ENCODE measurements around the gene ZDHHC14.
"Not testable (repeated sequence)": the region's sequence is repeated elsewhere in the genome, so short reads cannot be mapped to it uniquely, and the experiment has no call there.

ZDHHC14 gene

DNA sequence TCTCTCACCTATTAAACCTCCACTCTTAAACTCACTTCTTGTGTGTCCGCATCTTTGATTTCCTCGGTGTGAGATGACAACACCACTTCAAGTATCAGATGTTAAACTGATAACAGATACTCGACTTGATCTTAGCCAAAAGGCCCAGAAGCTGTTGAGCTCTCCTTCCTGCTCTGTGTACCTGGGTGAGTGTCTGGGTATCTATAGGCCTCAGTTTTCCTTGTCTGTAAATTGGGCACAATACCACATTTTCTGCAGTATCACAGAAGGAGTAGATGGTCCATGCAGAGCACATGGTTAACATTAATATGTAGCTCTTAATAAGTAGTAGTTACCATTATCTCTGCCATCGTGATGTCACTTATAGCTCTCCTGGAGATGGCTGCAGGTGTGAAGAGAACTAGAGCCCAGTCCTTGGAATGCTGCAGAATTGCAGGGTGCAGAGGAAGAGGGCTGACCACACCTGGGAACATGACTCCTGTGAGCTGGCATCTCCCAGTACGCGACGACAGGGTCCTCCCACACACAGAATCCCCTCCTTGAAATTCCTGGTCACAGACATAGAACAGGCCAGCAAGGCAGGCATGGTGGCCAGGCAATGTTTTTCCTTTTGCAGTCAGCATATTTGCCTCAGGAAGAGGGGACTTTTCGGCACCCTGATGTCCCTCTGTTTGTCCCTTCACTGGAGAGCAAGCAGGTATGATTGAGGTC is 331.8 kb downstream of the ZDHHC14 start:
- Histone ChIP-seq H3K4me1 (no peaks in the 10 kb centered on the region), H3K4me2 (no peak overlapping the region), H3K36me3 (no peaks in the 10 kb centered on the region), H3K27me3 (no peaks in the 10 kb centered on the region), H4K20me1 (no peaks in the 10 kb centered on the region), H3K27ac (no peak overlapping the region), H3K4me3 (no peak overlapping the region), H3K9me3 (replicated peaks in 1 of 11) (no peaks in the 10 kb centered on the region), H3K9ac (no peak overlapping the region)
- TF ChIP-seq Cebpa-rat (IDR thresholded peaks at IDR 0.05), result no peak

GRCh38 chr6:157713451-157714152 is 332.6 kb downstream of the ZDHHC14 start:
- no peak overlapping the region for H3K4me3 ChIP-seq
- H3K9me3 ChIP-seq (replicated peaks in 1 of 11), result no peaks in the 10 kb centered on the region
- no peaks in the 10 kb centered on the region for H3K27me3 ChIP-seq
- H3K4me1 ChIP-seq, result no peaks in the 10 kb centered on the region
- no peak overlapping the region for H3K9ac ChIP-seq
- no peak overlapping the region for H3K4me2 ChIP-seq
- H3K36me3 ChIP-seq, result no peaks in the 10 kb centered on the region
- no peak for TF ChIP-seq Cebpa-rat (IDR thresholded peaks at IDR 0.05)
- H3K27ac ChIP-seq, result no peak overlapping the region
- no peaks in the 10 kb centered on the region for H4K20me1 ChIP-seq

- no peak for TF ChIP-seq Cebpa-rat (IDR thresholded peaks at IDR 0.05)
- Histone ChIP-seq H3K36me3 (no peaks in the 10 kb centered on the region), H3K9ac (no peak overlapping the region), H4K20me1 (no peaks in the 10 kb centered on the region), H3K4me2 (no peak overlapping the region), H3K27ac (no peak overlapping the region), H3K9me3 (replicated peaks in 1 of 11) (no peaks in the 10 kb centered on the region; a peak in 1 of 22 replicates), H3K27me3 (no peaks in the 10 kb centered on the region), H3K4me3 (no peak overlapping the region), H3K4me1 (no peaks in the 10 kb centered on the region)
Measured at GRCh38 chr6:157714153-157714490, 333.1 kb downstream of the ZDHHC14 start.

DNA sequence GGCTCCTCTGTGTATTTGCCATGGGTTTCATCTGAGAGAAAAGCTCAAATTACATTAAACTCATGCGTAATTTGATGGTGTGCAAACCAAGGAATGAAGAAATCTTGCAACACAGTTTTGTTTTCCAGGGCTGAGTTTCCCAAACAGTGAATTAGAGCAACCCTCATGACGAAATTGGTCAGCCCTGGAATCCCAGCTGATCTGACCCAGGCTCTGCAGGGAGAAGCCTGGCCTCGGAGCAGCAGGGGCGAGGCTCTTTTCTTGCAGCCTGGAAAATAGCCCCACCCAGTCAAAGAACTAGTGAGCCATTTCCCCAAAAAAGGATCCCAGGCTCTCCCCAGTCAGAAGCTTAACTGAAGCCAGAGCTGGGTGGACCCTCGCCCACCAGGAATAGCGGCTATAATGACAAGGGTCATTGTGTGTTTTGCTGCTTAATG is 334.8 kb downstream of the ZDHHC14 start:
- no peak overlapping the region for H3K9ac ChIP-seq
- H3K4me2 ChIP-seq, result no peak overlapping the region
- H3K27me3 ChIP-seq, result no peaks in the 10 kb centered on the region
- no peak overlapping the region for H3K27ac ChIP-seq
- no peak for TF ChIP-seq Cebpa-rat (IDR thresholded peaks at IDR 0.05)
- H4K20me1 ChIP-seq, result no peaks in the 10 kb centered on the region
- no peaks in the 10 kb centered on the region for H3K4me1 ChIP-seq
- H3K4me3 ChIP-seq, result no peak overlapping the region
- H3K9me3 ChIP-seq (replicated peaks in 1 of 11), result no peaks in the 10 kb centered on the region; a peak in 1 of 22 replicates
- no peaks in the 10 kb centered on the region for H3K36me3 ChIP-seq

- no peaks in the 10 kb centered on the region for H3K36me3 ChIP-seq
- H3K9ac ChIP-seq, result no peak overlapping the region
- H3K27me3 ChIP-seq, result no peaks in the 10 kb centered on the region
- H3K9me3 ChIP-seq (replicated peaks in 1 of 11), result no peaks in the 10 kb centered on the region; a peak in 1 of 22 replicates
- no peak for TF ChIP-seq Cebpa-rat (IDR thresholded peaks at IDR 0.05)
- H3K4me1 ChIP-seq, result no peaks in the 10 kb centered on the region
- no peak overlapping the region for H3K4me3 ChIP-seq
- no peak overlapping the region for H3K4me2 ChIP-seq
- no peaks in the 10 kb centered on the region for H4K20me1 ChIP-seq
- H3K27ac ChIP-seq, result no peak overlapping the region
Measured at GRCh38 chr6:157716251-157716995, 335.4 kb downstream of the ZDHHC14 start.

DNA sequence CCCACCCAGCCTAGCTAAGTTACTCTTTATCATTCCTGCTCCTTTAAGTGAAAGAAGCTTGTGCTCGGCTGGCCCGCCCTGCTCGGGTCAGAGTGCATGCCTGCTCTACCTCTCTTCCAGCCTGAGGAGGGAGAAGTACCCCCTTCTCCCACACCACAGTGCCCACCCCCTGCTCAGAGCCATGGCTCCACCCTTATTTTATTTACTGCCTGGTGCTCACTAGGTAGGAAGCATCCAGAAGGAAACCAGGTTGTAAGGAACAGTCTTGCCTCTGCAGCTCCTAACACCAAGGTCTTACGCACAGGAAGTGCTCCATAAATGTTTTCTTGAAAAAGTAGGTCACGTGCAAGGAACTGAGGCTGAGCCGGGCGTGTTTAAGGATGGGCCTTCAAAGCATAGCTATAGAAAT is 336.4 kb downstream of the ZDHHC14 start:
- no peak overlapping the region for H3K9ac ChIP-seq
- no peaks in the 10 kb centered on the region for H4K20me1 ChIP-seq
- no peaks in the 10 kb centered on the region for H3K4me1 ChIP-seq
- H3K9me3 ChIP-seq (replicated peaks in 1 of 11), result no peaks in the 10 kb centered on the region; a peak in 1 of 22 replicates
- no peaks in the 10 kb centered on the region for H3K27me3 ChIP-seq
- no peaks in the 10 kb centered on the region for H3K36me3 ChIP-seq
- no peak overlapping the region for H3K27ac ChIP-seq
- no peak overlapping the region for H3K4me3 ChIP-seq
- no peak for TF ChIP-seq Cebpa-rat (IDR thresholded peaks at IDR 0.05)
- no peak overlapping the region for H3K4me2 ChIP-seq

GRCh38 chr6:157718503-157719187 is 337.7 kb downstream of the ZDHHC14 start:
- H3K27ac ChIP-seq, result no peak overlapping the region
- no peak for TF ChIP-seq Cebpa-rat (IDR thresholded peaks at IDR 0.05)
- no peak overlapping the region for H3K4me2 ChIP-seq

GRCh38 chr6:157720964-157721363 is 340.0 kb downstream of the ZDHHC14 start:
- H3K9me3 ChIP-seq (replicated peaks in 1 of 11), result peaks cover 18 to 23% (median 22%) of the 10 kb centered on the region in 11 experiments
- H3K27ac ChIP-seq, H3K9ac ChIP-seq, H3K4me1 ChIP-seq, H4K20me1 ChIP-seq, H3K36me3 ChIP-seq, H3K27me3 ChIP-seq, H3K4me3 ChIP-seq, H3K4me2 ChIP-seq: not testable (repeated sequence)

More at GRCh38 chr6:157718503-157719187, 337.7 kb downstream of the ZDHHC14 start:
- Histone ChIP-seq H3K9ac (no peak overlapping the region), H3K36me3 (no peaks in the 10 kb centered on the region), H3K4me3 (no peak overlapping the region), H4K20me1 (no peaks in the 10 kb centered on the region), H3K9me3 (replicated peaks in 1 of 11) (peaks cover 0 to under 1% (median 0%) of the 10 kb centered on the region in 11 experiments; a peak in 2 of 22 replicates), H3K27me3 (no peaks in the 10 kb centered on the region), H3K4me1 (no peaks in the 10 kb centered on the region)

DNA sequence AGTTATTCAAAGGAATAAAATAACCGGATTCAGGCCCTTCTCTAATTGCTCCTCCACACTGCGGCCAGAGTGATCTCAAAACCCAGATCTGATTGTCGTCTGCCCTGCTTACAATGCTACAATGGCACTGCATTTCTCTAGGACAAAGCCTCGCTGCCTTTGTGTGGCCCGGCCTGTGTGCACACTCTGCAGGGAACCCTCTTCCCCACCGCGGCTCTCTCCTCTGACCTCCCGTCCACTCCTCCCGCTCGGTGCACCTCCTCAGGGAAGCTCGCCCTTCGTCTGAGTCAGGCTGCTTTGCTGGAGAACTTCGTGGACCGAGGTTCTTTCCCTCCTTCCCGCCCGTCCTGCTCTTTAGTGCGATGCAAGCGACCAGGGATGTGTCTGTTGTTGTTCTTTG is 340.4 kb downstream of the ZDHHC14 start:
- Histone ChIP-seq H4K20me1 (no peaks in the 10 kb centered on the region), H3K9ac (no peak overlapping the region), H3K27ac (no peak overlapping the region), H3K27me3 (no peaks in the 10 kb centered on the region), H3K4me1 (no peaks in the 10 kb centered on the region), H3K4me2 (no peak overlapping the region), H3K4me3 (no peak overlapping the region), H3K36me3 (no peaks in the 10 kb centered on the region), H3K9me3 (replicated peaks in 1 of 11) (peaks cover 19 to 26% (median 23%) of the 10 kb centered on the region in 11 experiments)
- no peak for TF ChIP-seq Cebpa-rat (IDR thresholded peaks at IDR 0.05)

All from BLaER1 treated with 17β-estradiol and CSF1 and Interleukin-3, amounts not matched to agents 10 nM and 100 nM (cell line).